Parathyroid adenoma (tissue), 2 donors: ENCODE results near the gene NR5A1.

ENCODE experiments used
- H2AFZ ChIP-seq: fragments of 300-600 bp; sonication (generic); one replicate; pipeline ENCODE4 v1.7.0; 2017; ENCODE audit warnings: antibody characterized with exemption, mild to moderate bottlenecking
- H3K27ac ChIP-seq: fragments of 300-600 bp; sonication (generic); one replicate; pipeline ENCODE4 v1.7.0; 2017
- H3K27me3 ChIP-seq: fragments of 300-600 bp; sonication (generic); one replicate; pipeline ENCODE4 v1.7.0; 2017; ENCODE audit warnings: low read length; ENCODE audit not compliant: control insufficient read depth, insufficient read depth
- H3K36me3 ChIP-seq: fragments of 300-600 bp; sonication (generic); one replicate; pipeline ENCODE4 v1.7.0; 2017; ENCODE audit warnings: low read length; ENCODE audit not compliant: control insufficient read depth, insufficient read depth
- H3K4me1 ChIP-seq: fragments of 300-600 bp; sonication (generic); one replicate; pipeline ENCODE4 v1.7.0; 2017; ENCODE audit warnings: control low read depth
- H3K4me2 ChIP-seq: fragments of 300-600 bp; sonication (generic); one replicate; pipeline ENCODE4 v1.7.0; 2017; ENCODE audit warnings: low read length
- H3K4me3 ChIP-seq: fragments of 300-600 bp; sonication (generic); one replicate; pipeline ENCODE4 v1.7.0; 2017; ENCODE audit warnings: low read depth, low read length
- H3K79me2 ChIP-seq: fragments of 300-600 bp; sonication (generic); one replicate; pipeline ENCODE4 v1.7.0; 2017; ENCODE audit warnings: control low read depth
- H3K9ac ChIP-seq: fragments of 300-600 bp; sonication (generic); one replicate; pipeline ENCODE4 v1.7.0; 2017; ENCODE audit warnings: mild to moderate bottlenecking
- H3K9me3 ChIP-seq: fragments of 300-600 bp; sonication (generic); one replicate; pipeline ENCODE4 v1.7.0; 2017; ENCODE audit warnings: low read length; ENCODE audit not compliant: control insufficient read depth
- TF ChIP-seq, protein P1 (sequence below): fragments of 300-600 bp; sonication (generic); IDR thresholded peaks from one replicate; pipeline ENCODE4 v1.7.0; 2017; ENCODE audit warnings: antibody characterized with exemption, mild to moderate bottlenecking
- donor health status: primary hyperparathyroidism.

NR5A1 gene

GRCh38 chr9:124527781-124528180, 20.6 kb upstream of the NR5A1 start:
- H3K79me2 ChIP-seq, result no peaks in the 10 kb centered on the region
- no peak overlapping the region for H3K4me3 ChIP-seq
- H3K27ac ChIP-seq, result no peak overlapping the region
- H3K9me3 ChIP-seq, result no peaks in the 10 kb centered on the region
- no peaks in the 10 kb centered on the region for H3K36me3 ChIP-seq
- H2AFZ ChIP-seq, result no peak overlapping the region
- no peaks in the 10 kb centered on the region for H3K27me3 ChIP-seq
- H3K9ac ChIP-seq, result no peak overlapping the region
- H3K4me1 ChIP-seq, result no peaks in the 10 kb centered on the region
- TF ChIP-seq, protein P1, sequence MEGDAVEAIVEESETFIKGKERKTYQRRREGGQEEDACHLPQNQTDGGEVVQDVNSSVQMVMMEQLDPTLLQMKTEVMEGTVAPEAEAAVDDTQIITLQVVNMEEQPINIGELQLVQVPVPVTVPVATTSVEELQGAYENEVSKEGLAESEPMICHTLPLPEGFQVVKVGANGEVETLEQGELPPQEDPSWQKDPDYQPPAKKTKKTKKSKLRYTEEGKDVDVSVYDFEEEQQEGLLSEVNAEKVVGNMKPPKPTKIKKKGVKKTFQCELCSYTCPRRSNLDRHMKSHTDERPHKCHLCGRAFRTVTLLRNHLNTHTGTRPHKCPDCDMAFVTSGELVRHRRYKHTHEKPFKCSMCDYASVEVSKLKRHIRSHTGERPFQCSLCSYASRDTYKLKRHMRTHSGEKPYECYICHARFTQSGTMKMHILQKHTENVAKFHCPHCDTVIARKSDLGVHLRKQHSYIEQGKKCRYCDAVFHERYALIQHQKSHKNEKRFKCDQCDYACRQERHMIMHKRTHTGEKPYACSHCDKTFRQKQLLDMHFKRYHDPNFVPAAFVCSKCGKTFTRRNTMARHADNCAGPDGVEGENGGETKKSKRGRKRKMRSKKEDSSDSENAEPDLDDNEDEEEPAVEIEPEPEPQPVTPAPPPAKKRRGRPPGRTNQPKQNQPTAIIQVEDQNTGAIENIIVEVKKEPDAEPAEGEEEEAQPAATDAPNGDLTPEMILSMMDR, result no peak
- H3K4me2 ChIP-seq, result no peak overlapping the region

DNA sequence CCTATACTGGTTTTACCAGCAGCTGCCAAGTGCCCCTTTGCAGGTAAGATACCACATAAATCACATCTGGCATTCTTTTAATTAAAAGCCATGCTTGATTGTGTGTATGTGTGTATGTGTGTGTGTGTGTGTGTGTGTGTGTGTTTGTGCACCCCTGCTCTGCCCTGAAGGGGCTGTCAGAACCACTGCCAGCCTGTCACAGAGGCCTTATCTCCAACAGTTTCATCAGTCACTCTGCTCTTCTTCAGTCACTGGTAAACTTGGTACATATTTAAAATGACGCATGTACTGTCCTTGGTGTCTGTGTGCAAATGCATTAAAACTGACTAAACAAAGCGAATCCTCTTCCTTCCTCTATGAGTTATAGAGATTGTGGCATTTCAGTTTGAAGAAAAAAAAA, 19.0 kb upstream of the NR5A1 start:
- Histone ChIP-seq H3K9ac (no peak overlapping the region), H3K27ac (no peak overlapping the region), H3K36me3 (no peaks in the 10 kb centered on the region), H3K4me3 (no peak overlapping the region), H2AFZ (no peak overlapping the region), H3K4me2 (no peak overlapping the region), H3K4me1 (no peaks in the 10 kb centered on the region), H3K27me3 (no peaks in the 10 kb centered on the region), H3K79me2 (no peaks in the 10 kb centered on the region), H3K9me3 (no peaks in the 10 kb centered on the region)
- TF ChIP-seq, protein P1, result no peak

- H3K4me2 ChIP-seq, result no peak overlapping the region
- H2AFZ ChIP-seq, result no peak overlapping the region
- H3K79me2 ChIP-seq, result no peaks in the 10 kb centered on the region
- H3K4me1 ChIP-seq, result no peaks in the 10 kb centered on the region
- H3K4me3 ChIP-seq, result no peak overlapping the region
- H3K27ac ChIP-seq, result no peak overlapping the region
- no peaks in the 10 kb centered on the region for H3K9me3 ChIP-seq
- no peak overlapping the region for H3K9ac ChIP-seq
- no peaks in the 10 kb centered on the region for H3K27me3 ChIP-seq
- H3K36me3 ChIP-seq, result no peaks in the 10 kb centered on the region
- TF ChIP-seq, protein P1, result no peak
These were observed 15.2 kb upstream of the NR5A1 start for GRCh38 chr9:124522121-124523098.

- Histone ChIP-seq H3K36me3 (no peaks in the 10 kb centered on the region), H3K4me2 (no peak overlapping the region), H2AFZ (no peak overlapping the region), H3K79me2 (no peaks in the 10 kb centered on the region), H3K4me1 (no peaks in the 10 kb centered on the region), H3K27ac (no peak overlapping the region), H3K27me3 (no peaks in the 10 kb centered on the region), H3K4me3 (no peak overlapping the region), H3K9me3 (no peaks in the 10 kb centered on the region), H3K9ac (no peak overlapping the region)
- TF ChIP-seq, protein P1, result no peak
These were observed 13.9 kb upstream of the NR5A1 start for GRCh38 chr9:124521142-124521541.
